ENCODE results near the gene TOX2. TPM values are rescaled to one million over a fixed set of nuclear protein-coding genes. Genes with fewer than 3 reads are reported as not detected.

TOX2 gene
- polyA plus RNA-seq, 3 donors: 0.39 to 0.56 (median 0.47) TPM

GRCh38 chr20:44021186-44021585 is 106.5 kb downstream of the TOX2 start:
- Mint-ChIP-seq H3K4me1 (peaks cover 9% of the 10 kb centered on the region), H3K36me3 (no peaks in the 10 kb centered on the region), H3K27ac (peak overlapping the region in 1 of 7 donors; percentile 55), H3K9me3 (peaks cover 0 to 2% (median 0%) of the 10 kb centered on the region in 7 donors), H3K27me3 (ENCODE audit: low read depth in 3 of 3) (peaks cover 7 to 37% (median 29%) of the 10 kb centered on the region in 3 donors), H3K4me3 (no peak overlapping the region)
- Histone ChIP-seq H3K27ac (ENCODE audit: low read depth in 1 of 2, low read length in 2 of 2) (no peak overlapping the region), H3K36me3 (replicated peaks in 1 of 2; ENCODE audit: control insufficient read depth in 1 of 2, insufficient read depth in 2 of 2, low read length in 2 of 2) (no peaks in the 10 kb centered on the region), H3K9ac (ENCODE audit: insufficient read depth, low read length, poor library complexity, severe bottlenecking) (no peak overlapping the region), H3K4me3 (replicated peaks in 1 of 3; ENCODE audit: low read depth in 2 of 3, low read length in 3 of 3) (no peak overlapping the region), H3K9me3 (replicated peaks in 1 of 2; ENCODE audit: control insufficient read depth in 1 of 2, insufficient read depth in 1 of 2, low read length in 2 of 2) (no peaks in the 10 kb centered on the region), H3K4me1 (ENCODE audit: control insufficient read depth in 1 of 2, insufficient read depth in 2 of 2, low read length in 2 of 2) (peaks cover 4 to 8% of the 10 kb centered on the region in 2 donors), H3K79me2 (ENCODE audit: insufficient read depth, low read length) (no peaks in the 10 kb centered on the region), H3K27me3 (ENCODE audit: control insufficient read depth in 2 of 2, insufficient read depth in 2 of 2, low read length in 2 of 2) (peaks cover 0 to 34% of the 10 kb centered on the region in 2 donors), H3K4me2 (replicated peaks; ENCODE audit: extremely low read depth, low read length, poor library complexity, severe bottlenecking) (no peak overlapping the region), H2AFZ (ENCODE audit: insufficient read depth, low read depth, low read length, poor library complexity, severe bottlenecking) (no peak overlapping the region), H4K20me1 (ENCODE audit: insufficient read depth, low read length) (no peaks in the 10 kb centered on the region)
- TF ChIP-seq CTCF (IDR thresholded peaks at IDR 0.05): no peak
- 100% methylated on average over 5 of the region's 6 CpGs for WGBS (ENCODE audit: insufficient coverage)
- DNase-seq: no peak
- intact Hi-C loops (cut with micrococcal nuclease): no loop called here

GRCh38 chr20:44021900-44022299 is 107.2 kb downstream of the TOX2 start:
- Histone ChIP-seq H3K27me3 (ENCODE audit: control insufficient read depth in 2 of 2, insufficient read depth in 2 of 2, low read length in 2 of 2) (peaks cover 0 to 28% of the 10 kb centered on the region in 2 donors), H3K27ac (ENCODE audit: low read depth in 1 of 2, low read length in 2 of 2) (no peak overlapping the region), H3K36me3 (replicated peaks in 1 of 2; ENCODE audit: control insufficient read depth in 1 of 2, insufficient read depth in 2 of 2, low read length in 2 of 2) (no peaks in the 10 kb centered on the region), H3K79me2 (ENCODE audit: insufficient read depth, low read length) (no peaks in the 10 kb centered on the region), H4K20me1 (ENCODE audit: insufficient read depth, low read length) (no peaks in the 10 kb centered on the region), H3K4me2 (replicated peaks; ENCODE audit: extremely low read depth, low read length, poor library complexity, severe bottlenecking) (no peak overlapping the region), H3K4me1 (ENCODE audit: control insufficient read depth in 1 of 2, insufficient read depth in 2 of 2, low read length in 2 of 2) (peaks cover 4 to 8% of the 10 kb centered on the region in 2 donors), H2AFZ (ENCODE audit: insufficient read depth, low read depth, low read length, poor library complexity, severe bottlenecking) (no peak overlapping the region), H3K9ac (ENCODE audit: insufficient read depth, low read length, poor library complexity, severe bottlenecking) (no peak overlapping the region), H3K4me3 (replicated peaks in 1 of 3; ENCODE audit: low read depth in 2 of 3, low read length in 3 of 3) (no peak overlapping the region), H3K9me3 (replicated peaks in 1 of 2; ENCODE audit: control insufficient read depth in 1 of 2, insufficient read depth in 1 of 2, low read length in 2 of 2) (no peaks in the 10 kb centered on the region)
- Mint-ChIP-seq H3K9me3 (peaks cover 0 to 2% (median 0%) of the 10 kb centered on the region in 7 donors), H3K36me3 (no peaks in the 10 kb centered on the region), H3K27ac (no peak overlapping the region), H3K4me3 (no peak overlapping the region), H3K27me3 (ENCODE audit: low read depth in 3 of 3) (peaks cover 5 to 37% (median 24%) of the 10 kb centered on the region in 3 donors), H3K4me1 (peaks cover 9% of the 10 kb centered on the region)
- WGBS (ENCODE audit: insufficient coverage): 98% methylated on average over 6 of the region's 10 CpGs
- no peak for TF ChIP-seq CTCF (IDR thresholded peaks at IDR 0.05)
- intact Hi-C loops (cut with micrococcal nuclease): no loop called here
- no peak for DNase-seq
